ENCODE data around the gene PMEL.
"Not testable (repeated sequence)": the region's sequence is repeated elsewhere in the genome, so short reads cannot be mapped to it uniquely, and the experiment has no call there.

PMEL gene

GRCh38 chr12:55993230-55993853 is 27.5 kb upstream of the PMEL start:
- Histone ChIP-seq H3K4me1 (ENCODE audit: insufficient read depth, poor library complexity, severe bottlenecking) (no peaks in the 10 kb centered on the region), H3K4me3 (ENCODE audit: severe bottlenecking) (no peak overlapping the region), H3K36me3 (ENCODE audit: low read depth) (peaks cover 58% of the 10 kb centered on the region), H3K27me3 (ENCODE audit: insufficient read depth, poor library complexity, severe bottlenecking) (no peaks in the 10 kb centered on the region), H3K27ac (ENCODE audit: poor library complexity, severe bottlenecking) (no peak overlapping the region), H3K9me3 (ENCODE audit: severe bottlenecking) (no peaks in the 10 kb centered on the region)
- no peak for DNase-seq (ENCODE audit: low spot score)
- no peak for ATAC-seq (ENCODE audit: low read depth)
- TF ChIP-seq CTCF (IDR thresholded peaks at IDR 0.05; ENCODE audit: poor library complexity, severe bottlenecking), result no peak

- Histone ChIP-seq H3K36me3 (ENCODE audit: low read depth) (peaks cover 71% of the 10 kb centered on the region), H3K9me3 (ENCODE audit: severe bottlenecking) (no peaks in the 10 kb centered on the region), H3K27ac (ENCODE audit: poor library complexity, severe bottlenecking) (no peak overlapping the region), H3K4me3 (ENCODE audit: severe bottlenecking) (no peak overlapping the region), H3K27me3 (ENCODE audit: insufficient read depth, poor library complexity, severe bottlenecking) (no peaks in the 10 kb centered on the region), H3K4me1 (ENCODE audit: insufficient read depth, poor library complexity, severe bottlenecking) (no peaks in the 10 kb centered on the region)
- DNase-seq (ENCODE audit: low spot score) (no peak), ATAC-seq (ENCODE audit: low read depth) (no peak)
- no peak for TF ChIP-seq CTCF (IDR thresholded peaks at IDR 0.05; ENCODE audit: poor library complexity, severe bottlenecking)
Measured at GRCh38 chr12:55991110-55991509, 25.3 kb upstream of the PMEL start.

GRCh38 chr12:55985976-55986375 is 20.1 kb upstream of the PMEL start:
- not testable (repeated sequence) for H3K4me1 ChIP-seq (ENCODE audit: insufficient read depth, poor library complexity, severe bottlenecking); DNase-seq (ENCODE audit: low spot score); H3K4me3 ChIP-seq (ENCODE audit: severe bottlenecking); H3K27ac ChIP-seq (ENCODE audit: poor library complexity, severe bottlenecking); H3K27me3 ChIP-seq (ENCODE audit: insufficient read depth, poor library complexity, severe bottlenecking); ATAC-seq (ENCODE audit: low read depth); H3K9me3 ChIP-seq (ENCODE audit: severe bottlenecking)
- H3K36me3 ChIP-seq (ENCODE audit: low read depth), result peaks cover 88% of the 10 kb centered on the region

DNA sequence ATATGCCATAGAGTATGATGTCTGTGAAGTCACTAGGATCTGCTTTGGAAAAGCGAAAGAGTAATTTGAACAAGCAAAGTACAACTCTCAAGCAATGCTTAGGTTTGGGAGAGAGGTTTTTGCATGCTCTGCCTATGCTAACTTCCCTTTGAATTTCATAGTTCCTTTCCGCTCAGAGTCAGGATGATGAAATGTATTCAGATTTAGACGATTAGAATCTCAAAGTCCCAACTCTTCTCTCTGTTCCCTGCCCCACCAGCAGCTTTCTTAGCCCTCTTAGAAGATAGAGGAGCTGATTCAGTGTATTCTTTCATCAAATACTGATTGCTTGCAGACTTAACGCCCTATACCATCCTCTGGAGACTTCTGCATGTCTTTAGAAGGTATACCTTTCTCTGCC is 19.5 kb upstream of the PMEL start:
- no peak for TF ChIP-seq CTCF (IDR thresholded peaks at IDR 0.05; ENCODE audit: poor library complexity, severe bottlenecking)
- DNase-seq (ENCODE audit: low spot score) (no peak), ATAC-seq (ENCODE audit: low read depth) (no peak)
- Histone ChIP-seq H3K36me3 (ENCODE audit: low read depth) (peaks cover 87% of the 10 kb centered on the region), H3K4me1 (ENCODE audit: insufficient read depth, poor library complexity, severe bottlenecking) (peaks cover 3% of the 10 kb centered on the region), H3K27ac (ENCODE audit: poor library complexity, severe bottlenecking) (no peak overlapping the region), H3K27me3 (ENCODE audit: insufficient read depth, poor library complexity, severe bottlenecking) (no peaks in the 10 kb centered on the region), H3K4me3 (ENCODE audit: severe bottlenecking) (no peak overlapping the region), H3K9me3 (ENCODE audit: severe bottlenecking) (no peaks in the 10 kb centered on the region)

- peaks cover 86% of the 10 kb centered on the region for H3K36me3 ChIP-seq (ENCODE audit: low read depth)
- ATAC-seq (ENCODE audit: low read depth) (no peak), DNase-seq (ENCODE audit: low spot score) (no peak)
- no peaks in the 10 kb centered on the region for H3K9me3 ChIP-seq (ENCODE audit: severe bottlenecking)
- H3K4me3 ChIP-seq (ENCODE audit: severe bottlenecking), result no peak overlapping the region
- peaks cover 3% of the 10 kb centered on the region for H3K4me1 ChIP-seq (ENCODE audit: insufficient read depth, poor library complexity, severe bottlenecking)
- H3K27ac ChIP-seq (ENCODE audit: poor library complexity, severe bottlenecking), result no peak overlapping the region
- no peaks in the 10 kb centered on the region for H3K27me3 ChIP-seq (ENCODE audit: insufficient read depth, poor library complexity, severe bottlenecking)
- no peak for TF ChIP-seq CTCF (IDR thresholded peaks at IDR 0.05; ENCODE audit: poor library complexity, severe bottlenecking)
Measured at GRCh38 chr12:55984861-55985260, 19.0 kb upstream of the PMEL start.
